CD4-positive, alpha-beta T cell treated with Interleukin-10 for 1 hour (primary cell): ENCODE measurements around the gene MTUS2.
"Not testable (repeated sequence)": the region's sequence is repeated elsewhere in the genome, so short reads cannot be mapped to it uniquely, and the experiment has no call there.

ENCODE experiments used
- DNase-seq: peaks from one replicate; pipeline ENCODE4 v3.0.0-alpha.2; 2020

The MTUS2 gene

GRCh38 chr13:29345860-29346582, 525.9 kb downstream of the MTUS2 start:
- not testable (repeated sequence) for DNase-seq

GRCh38 chr13:29355029-29355428, 534.9 kb downstream of the MTUS2 start:
- no peak for DNase-seq

GRCh38 chr13:29359181-29359580, 539.0 kb downstream of the MTUS2 start:
- no peak for DNase-seq

- no peak for DNase-seq
Measured at GRCh38 chr13:29361716-29362115, 541.6 kb downstream of the MTUS2 start.

GRCh38 chr13:29362849-29363604, 542.9 kb downstream of the MTUS2 start:
- DNase-seq = peak; percentile 50

GRCh38 chr13:29369060-29369743, 549.1 kb downstream of the MTUS2 start:
- peak; percentile 26 for DNase-seq

- no peak for DNase-seq
Measured at GRCh38 chr13:29379281-29379680, 559.1 kb downstream of the MTUS2 start.

- DNase-seq = no peak
Measured at GRCh38 chr13:29379865-29380264, 559.7 kb downstream of the MTUS2 start.

- no peak for DNase-seq
Measured at GRCh38 chr13:29382021-29382420, 561.9 kb downstream of the MTUS2 start.

- DNase-seq = no peak
Measured at GRCh38 chr13:29383476-29383875, 563.3 kb downstream of the MTUS2 start.

- DNase-seq = no peak
Measured at GRCh38 chr13:29384466-29384865, 564.3 kb downstream of the MTUS2 start.

GRCh38 chr13:29384871-29385270, 564.7 kb downstream of the MTUS2 start:
- no peak for DNase-seq

GRCh38 chr13:29386246-29386645, 566.1 kb downstream of the MTUS2 start:
- no peak for DNase-seq

- not testable (repeated sequence) for DNase-seq
Measured at GRCh38 chr13:29390598-29390997, 570.5 kb downstream of the MTUS2 start.

- no peak for DNase-seq
Measured at GRCh38 chr13:29396446-29396845, 576.3 kb downstream of the MTUS2 start.

GRCh38 chr13:29397265-29397664, 577.1 kb downstream of the MTUS2 start:
- no peak for DNase-seq

- DNase-seq = no peak
Measured at GRCh38 chr13:29402166-29402636, 582.1 kb downstream of the MTUS2 start.

- no peak for DNase-seq
Measured at GRCh38 chr13:29405401-29405800, 585.3 kb downstream of the MTUS2 start.

GRCh38 chr13:29411481-29411880, 591.3 kb downstream of the MTUS2 start:
- DNase-seq = no peak

GRCh38 chr13:29418026-29418425, 597.9 kb downstream of the MTUS2 start:
- no peak for DNase-seq

GRCh38 chr13:29421118-29421517, 601.0 kb downstream of the MTUS2 start:
- DNase-seq = no peak

GRCh38 chr13:29422015-29422414, 601.9 kb downstream of the MTUS2 start:
- DNase-seq = no peak

- DNase-seq = no peak
Measured at GRCh38 chr13:29423050-29423449, 602.9 kb downstream of the MTUS2 start.

- no peak for DNase-seq
Measured at GRCh38 chr13:29427937-29428309, 607.8 kb downstream of the MTUS2 start.
